ENCODE data around the gene KIAA0513. TPM values are rescaled to one million over a fixed set of nuclear protein-coding genes. Genes with fewer than 3 reads are reported as not detected.

The KIAA0513 gene
- total and polyA plus RNA-seq, 2 of the 13 experiments (the other 11 are each of a cell fraction or from before 2014, with no cell fraction given), result 1.8 TPM

DNA sequence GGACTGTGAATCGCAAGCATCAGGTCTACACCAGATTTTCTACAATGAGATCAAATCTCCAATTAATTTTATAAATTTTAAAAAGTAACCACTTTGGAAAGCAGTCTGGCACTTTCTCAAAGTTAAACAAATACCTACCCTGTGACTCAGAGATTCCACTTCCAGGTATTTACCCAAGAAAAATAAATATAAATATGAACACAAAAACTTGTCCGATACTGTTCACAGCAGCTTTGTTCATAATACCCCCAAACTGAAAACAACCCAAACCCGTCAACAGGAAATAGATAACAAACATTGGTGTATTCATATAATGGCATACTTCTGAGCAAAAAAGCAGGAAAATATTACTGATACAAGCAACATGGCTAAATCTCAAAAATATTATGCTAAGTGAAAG, 28.4 kb upstream of the KIAA0513 start (continued):
- TF ChIP-seq ZUFSP (CRISPR knock-in tag; IDR thresholded peaks at IDR 0.05; ENCODE audit: borderline replicate concordance) (no peak), BRCA1 (CRISPR knock-in tag; IDR thresholded peaks at IDR 0.05) (0 out of 2 replicates have a peak, but pooled peaks have one; percentile 30), ZNF749 (CRISPR knock-in tag; IDR thresholded peaks at IDR 0.05; ENCODE audit: borderline replicate concordance) (no peak), ZNF329 (CRISPR knock-in tag; IDR thresholded peaks at IDR 0.05; ENCODE audit: low read depth) (no peak), MXI1 (IDR thresholded peaks at IDR 0.05; ENCODE audit: borderline replicate concordance, low read depth, low read length) (no peak), TCF12 (IDR thresholded peaks at IDR 0.05) (no peak), TCF12 (CRISPR knock-in tag; IDR thresholded peaks at IDR 0.05) (no peak), FOXK1 (CRISPR knock-in tag; IDR thresholded peaks at IDR 0.05; ENCODE audit: borderline replicate concordance, low read depth) (0 out of 2 replicates have a peak, but pooled peaks have one; percentile 31), ELF3 (CRISPR knock-in tag; IDR thresholded peaks at IDR 0.05) (peak; percentile 65; the same call in 1 of the 2 replicates), FOSL2 (CRISPR knock-in tag; IDR thresholded peaks at IDR 0.05) (peak; percentile 51; the same call in 1 of the 2 replicates), MYC (CRISPR knock-in tag; IDR thresholded peaks at IDR 0.05; ENCODE audit: borderline replicate concordance) (no peak), CREM (IDR thresholded peaks at IDR 0.05) (peak; percentile 36; the same call in 1 of the 2 replicates), CREM (CRISPR knock-in tag; IDR thresholded peaks at IDR 0.05) (no peak), ZSCAN30 (CRISPR knock-in tag; IDR thresholded peaks at IDR 0.05) (no peak), ISL2 (CRISPR knock-in tag; IDR thresholded peaks at IDR 0.05) (peak; percentile 44; the same call in 1 of the 2 replicates), RNF2 (conservative IDR thresholded peaks at IDR 0.05; ENCODE audit: low read depth) (no peak), ZNF3 (CRISPR knock-in tag; IDR thresholded peaks at IDR 0.05) (no peak), ZNF674 (CRISPR knock-in tag; IDR thresholded peaks at IDR 0.05; ENCODE audit: low read depth) (no peak), ZNF75D (CRISPR knock-in tag; IDR thresholded peaks at IDR 0.05; ENCODE audit: borderline replicate concordance) (no peak), FOXP1 (IDR thresholded peaks at IDR 0.05) (no peak), FOXP1 (CRISPR knock-in tag; IDR thresholded peaks at IDR 0.05) (peak; percentile 97), ZNF354B (CRISPR knock-in tag; IDR thresholded peaks at IDR 0.05) (no peak), ZBTB25 (CRISPR knock-in tag; IDR thresholded peaks at IDR 0.05) (no peak), HDAC1 (CRISPR knock-in tag; IDR thresholded peaks at IDR 0.05) (no peak), POGZ (CRISPR knock-in tag; IDR thresholded peaks at IDR 0.05) (no peak), HMG20A (CRISPR knock-in tag; IDR thresholded peaks at IDR 0.05; ENCODE audit: borderline replicate concordance) (peak; percentile 63; the same call in 1 of the 2 replicates)
- TF ChIP-seq, protein P1, sequence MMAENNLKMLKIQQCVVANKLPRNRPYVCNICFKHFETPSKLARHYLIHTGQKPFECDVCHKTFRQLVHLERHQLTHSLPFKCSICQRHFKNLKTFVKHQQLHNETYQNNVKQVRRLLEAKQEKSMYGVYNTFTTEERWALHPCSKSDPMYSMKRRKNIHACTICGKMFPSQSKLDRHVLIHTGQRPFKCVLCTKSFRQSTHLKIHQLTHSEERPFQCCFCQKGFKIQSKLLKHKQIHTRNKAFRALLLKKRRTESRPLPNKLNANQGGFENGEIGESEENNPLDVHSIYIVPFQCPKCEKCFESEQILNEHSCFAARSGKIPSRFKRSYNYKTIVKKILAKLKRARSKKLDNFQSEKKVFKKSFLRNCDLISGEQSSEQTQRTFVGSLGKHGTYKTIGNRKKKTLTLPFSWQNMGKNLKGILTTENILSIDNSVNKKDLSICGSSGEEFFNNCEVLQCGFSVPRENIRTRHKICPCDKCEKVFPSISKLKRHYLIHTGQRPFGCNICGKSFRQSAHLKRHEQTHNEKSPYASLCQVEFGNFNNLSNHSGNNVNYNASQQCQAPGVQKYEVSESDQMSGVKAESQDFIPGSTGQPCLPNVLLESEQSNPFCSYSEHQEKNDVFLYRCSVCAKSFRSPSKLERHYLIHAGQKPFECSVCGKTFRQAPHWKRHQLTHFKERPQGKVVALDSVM (CRISPR knock-in tag; IDR thresholded peaks at IDR 0.05), result no peak
- TF ChIP-seq, protein P2, sequence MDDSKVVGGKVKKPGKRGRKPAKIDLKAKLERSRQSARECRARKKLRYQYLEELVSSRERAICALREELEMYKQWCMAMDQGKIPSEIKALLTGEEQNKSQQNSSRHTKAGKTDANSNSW (CRISPR knock-in tag; IDR thresholded peaks at IDR 0.05; ENCODE audit: borderline replicate concordance), result no peak
- TF ChIP-seq, protein P3, sequence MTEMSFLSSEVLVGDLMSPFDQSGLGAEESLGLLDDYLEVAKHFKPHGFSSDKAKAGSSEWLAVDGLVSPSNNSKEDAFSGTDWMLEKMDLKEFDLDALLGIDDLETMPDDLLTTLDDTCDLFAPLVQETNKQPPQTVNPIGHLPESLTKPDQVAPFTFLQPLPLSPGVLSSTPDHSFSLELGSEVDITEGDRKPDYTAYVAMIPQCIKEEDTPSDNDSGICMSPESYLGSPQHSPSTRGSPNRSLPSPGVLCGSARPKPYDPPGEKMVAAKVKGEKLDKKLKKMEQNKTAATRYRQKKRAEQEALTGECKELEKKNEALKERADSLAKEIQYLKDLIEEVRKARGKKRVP (CRISPR knock-in tag; IDR thresholded peaks at IDR 0.05), result no peak

Measured in HepG2 (cell line).